A673 (cell line): ENCODE measurements around the gene CDYL. TPM values are rescaled to one million over a fixed set of nuclear protein-coding genes. Genes with fewer than 3 reads are reported as not detected.

Experiments
- BruUV-seq: library from RNA; stranded (reverse); fragments of 400-500 nt; replicated peaks from 2 replicates; lab custom pipeline; 2021; lab: Mats Ljungman, UMichigan
- CTCF ChIA-PET: fragments of 300-600 bp; sonication (Branson Sonifier 250); formaldehyde crosslinking; loops from one replicate; lab custom pipeline; 2022; ENCODE audit warnings: antibody characterized with exemption; lab: Charles Lee
- POLR2A ChIA-PET: fragments of 300-600 bp; sonication (Branson Sonifier 250); formaldehyde crosslinking; loops from one replicate; lab custom pipeline; 2022; ENCODE audit warnings: antibody characterized with exemption; ENCODE audit not compliant: low non-redundant PET; lab: Charles Lee
- DNase-seq: peaks from one replicate; pipeline ENCODE4 v3.0.0-alpha.2; 2015; ENCODE audit warnings: low spot score
- H3K27ac ChIP-seq: fragments of 200-600 bp; sonication (generic); 2 replicates; pipeline ENCODE4 v1.5.1; 2016; ENCODE audit warnings: mixed run types, low read depth, mild to moderate bottlenecking, mixed read lengths, antibody characterized with exemption, low read length; ENCODE audit not compliant: poor library complexity, severe bottlenecking
- H3K27me3 ChIP-seq: fragments of 200-600 bp; sonication (generic); replicated peaks from 2 replicates; pipeline ENCODE4 v1.6.1; 2017; ENCODE audit warnings: mixed run types, low read depth, mild to moderate bottlenecking, mixed read lengths, antibody characterized with exemption, low read length; ENCODE audit not compliant: insufficient read depth, poor library complexity
- H3K36me3 ChIP-seq: fragments of 200-600 bp; sonication (generic); 2 replicates; pipeline ENCODE4 v1.6.1; 2016; ENCODE audit warnings: mixed run types, mild to moderate bottlenecking, mixed read lengths, antibody characterized with exemption, low read length; ENCODE audit not compliant: insufficient read depth, poor library complexity, severe bottlenecking
- H3K4me1 ChIP-seq: fragments of 200-600 bp; sonication (generic); 2 replicates; pipeline ENCODE4 v1.6.1; 2017; ENCODE audit warnings: mixed run types, mild to moderate bottlenecking, mixed read lengths, antibody characterized with exemption, low read length; ENCODE audit not compliant: insufficient read depth, poor library complexity, severe bottlenecking
- H3K4me3 ChIP-seq: fragments of 200-600 bp; sonication (generic); 2 replicates; pipeline ENCODE4 v1.5.1; 2016; ENCODE audit warnings: low read depth, mixed run types, mild to moderate bottlenecking, mixed read lengths, low read length; ENCODE audit not compliant: poor library complexity, severe bottlenecking
- H3K9me3 ChIP-seq: fragments of 200-600 bp; sonication (generic); 2 replicates; pipeline ENCODE4 v1.6.1; 2016; ENCODE audit warnings: mixed run types, low read depth, mild to moderate bottlenecking, mixed read lengths, antibody characterized with exemption, low read length; ENCODE audit not compliant: poor library complexity, severe bottlenecking
- EZH2 ChIP-seq: fragments of 200-600 bp; sonication (generic); IDR thresholded peaks from 2 replicates; pipeline ENCODE4 v1.6.1; 2017; ENCODE audit warnings: borderline replicate concordance, low read depth, mild to moderate bottlenecking, mixed read lengths, antibody characterized with exemption, low read length; ENCODE audit not compliant: poor library complexity, severe bottlenecking
- intact Hi-C: fragments of 100-400 bp; cut with micrococcal nuclease; formaldehyde crosslinking; loops from one replicate; pipeline ENCODE4 v1.10.0; 2022; ENCODE audit not compliant: unreplicated experiment
- total RNA-seq: library from RNA; stranded (reverse); gene quantifications from 2 replicates; pipeline ENCODE4 v1.2.3, GENCODE V29; 2021
- TF ChIP-seq, protein P1 (sequence below): fragments of 300-800, 200-600 bp; sonication (generic); conservative IDR thresholded peaks from 2 replicates; pipeline ENCODE4 v1.5.1; 2017; ENCODE audit warnings: low read depth, mild to moderate bottlenecking, antibody characterized with exemption, low read length, moderate library complexity, mixed read lengths

CDYL gene
- total RNA-seq, 1 experiment from 2014 or later, result 57.6 TPM

DNA sequence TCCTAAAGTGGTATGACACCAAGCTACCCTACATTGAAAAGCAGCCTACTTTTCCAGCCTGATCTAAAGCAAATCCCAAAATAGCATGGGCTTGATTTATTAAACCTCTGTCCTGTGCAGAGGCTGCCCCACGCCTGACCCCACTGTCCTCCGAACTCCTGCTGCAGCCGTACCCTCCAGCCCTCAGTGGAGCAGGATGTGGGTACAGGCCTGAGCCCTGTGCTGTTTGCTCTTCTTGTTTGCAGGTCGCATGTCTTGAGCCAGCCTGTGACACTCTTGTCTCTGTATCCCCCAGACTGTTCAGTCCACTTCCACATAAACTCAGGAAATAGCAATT lies 166.4 kb downstream of the CDYL start:
- Histone ChIP-seq H3K36me3 (no peaks in the 10 kb centered on the region), H3K27ac (peak overlapping the region; percentile 47), H3K4me1 (peaks cover 59% of the 10 kb centered on the region), H3K9me3 (no peaks in the 10 kb centered on the region), H3K4me3 (no peak overlapping the region), H3K27me3 (no peaks in the 10 kb centered on the region)
- ChIA-PET POLR2A (no interaction called here), CTCF (no interaction called here)
- TF ChIP-seq EZH2, result no peak
- TF ChIP-seq, protein P1, sequence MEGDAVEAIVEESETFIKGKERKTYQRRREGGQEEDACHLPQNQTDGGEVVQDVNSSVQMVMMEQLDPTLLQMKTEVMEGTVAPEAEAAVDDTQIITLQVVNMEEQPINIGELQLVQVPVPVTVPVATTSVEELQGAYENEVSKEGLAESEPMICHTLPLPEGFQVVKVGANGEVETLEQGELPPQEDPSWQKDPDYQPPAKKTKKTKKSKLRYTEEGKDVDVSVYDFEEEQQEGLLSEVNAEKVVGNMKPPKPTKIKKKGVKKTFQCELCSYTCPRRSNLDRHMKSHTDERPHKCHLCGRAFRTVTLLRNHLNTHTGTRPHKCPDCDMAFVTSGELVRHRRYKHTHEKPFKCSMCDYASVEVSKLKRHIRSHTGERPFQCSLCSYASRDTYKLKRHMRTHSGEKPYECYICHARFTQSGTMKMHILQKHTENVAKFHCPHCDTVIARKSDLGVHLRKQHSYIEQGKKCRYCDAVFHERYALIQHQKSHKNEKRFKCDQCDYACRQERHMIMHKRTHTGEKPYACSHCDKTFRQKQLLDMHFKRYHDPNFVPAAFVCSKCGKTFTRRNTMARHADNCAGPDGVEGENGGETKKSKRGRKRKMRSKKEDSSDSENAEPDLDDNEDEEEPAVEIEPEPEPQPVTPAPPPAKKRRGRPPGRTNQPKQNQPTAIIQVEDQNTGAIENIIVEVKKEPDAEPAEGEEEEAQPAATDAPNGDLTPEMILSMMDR, result no peak
- no TSS peak for BruUV-seq
- no peak for DNase-seq
- intact Hi-C loops, result no loop called here

DNA sequence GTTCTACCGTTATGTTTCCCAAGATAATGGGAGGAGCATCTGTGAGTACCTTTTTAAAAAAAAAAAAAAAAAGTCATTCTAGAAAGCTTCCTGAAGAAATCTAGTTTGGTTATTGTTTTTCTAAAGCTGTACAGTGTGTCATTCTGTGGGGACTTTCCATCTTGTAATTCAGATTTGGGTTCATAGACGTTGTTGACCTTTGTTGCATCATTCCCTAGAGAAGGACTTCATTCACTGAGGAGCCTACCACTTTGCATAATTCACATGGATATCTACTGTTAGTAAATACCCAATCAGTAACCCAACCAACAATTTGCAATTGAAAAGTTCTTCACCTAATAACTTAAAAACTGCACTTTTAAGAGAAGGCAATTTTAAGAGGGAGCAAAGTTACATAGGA lies 167.5 kb downstream of the CDYL start:
- TF ChIP-seq, protein P1, result no peak
- TF ChIP-seq EZH2, result no peak
- no peaks in the 10 kb centered on the region for H3K9me3 ChIP-seq
- peaks cover 55% of the 10 kb centered on the region for H3K4me1 ChIP-seq
- no peak overlapping the region for H3K27ac ChIP-seq
- intact Hi-C loops, result no loop called here
- no peaks in the 10 kb centered on the region for H3K27me3 ChIP-seq
- CTCF ChIA-PET, result no interaction called here
- POLR2A ChIA-PET, result no interaction called here
- DNase-seq, result no peak
- BruUV-seq, result no TSS peak
- no peaks in the 10 kb centered on the region for H3K36me3 ChIP-seq
- H3K4me3 ChIP-seq, result no peak overlapping the region

DNA sequence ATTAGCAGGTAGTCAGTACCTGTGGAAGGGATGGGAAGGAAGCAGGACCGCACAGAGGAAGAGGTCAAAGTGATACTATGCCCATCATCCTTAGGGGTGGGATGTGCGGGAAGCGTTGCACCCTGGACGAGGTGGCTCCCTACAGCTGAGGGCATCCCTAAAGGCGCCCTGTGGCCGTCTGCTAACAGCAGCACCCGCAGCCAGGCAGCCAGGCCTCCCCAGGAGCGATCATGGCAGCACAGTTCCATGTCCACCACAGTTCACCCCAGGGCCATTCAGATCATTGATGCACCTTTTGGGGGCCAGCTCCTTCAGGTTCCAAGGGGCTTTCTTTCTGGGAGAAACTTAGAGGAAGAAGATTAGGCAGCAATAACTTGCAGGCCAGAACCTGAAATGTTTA lies 168.1 kb downstream of the CDYL start:
- no peak overlapping the region for H3K4me3 ChIP-seq
- intact Hi-C loops, result no loop called here
- no peak for TF ChIP-seq EZH2
- TF ChIP-seq, protein P1, result no peak
- H3K27me3 ChIP-seq, result no peaks in the 10 kb centered on the region
- H3K4me1 ChIP-seq, result peaks cover 50% of the 10 kb centered on the region
- BruUV-seq, result no TSS peak
- no peaks in the 10 kb centered on the region for H3K36me3 ChIP-seq
- ChIA-PET CTCF (no interaction called here), POLR2A (no interaction called here)
- no peak overlapping the region for H3K27ac ChIP-seq
- H3K9me3 ChIP-seq, result no peaks in the 10 kb centered on the region
- no peak for DNase-seq

DNA sequence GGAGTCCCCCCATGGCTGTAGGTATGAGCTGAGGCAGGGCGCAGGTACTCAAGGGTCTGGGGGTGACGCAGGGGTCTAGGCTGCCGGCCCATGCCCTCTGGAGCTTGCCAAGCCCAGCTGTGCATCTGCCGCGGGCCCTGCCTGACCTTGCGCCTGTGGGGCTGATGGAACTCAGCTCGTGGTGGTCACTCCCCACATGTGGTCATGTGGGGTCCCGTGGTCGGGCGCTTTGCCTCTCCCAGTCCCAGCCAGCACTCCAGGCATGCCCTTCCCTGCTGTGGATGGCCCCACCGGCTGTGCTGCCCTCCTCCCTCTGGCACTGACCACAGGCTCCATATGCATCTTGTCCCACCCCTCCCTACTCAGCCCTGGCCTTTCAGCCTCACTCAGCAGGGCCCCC lies 170.3 kb downstream of the CDYL start:
- BruUV-seq, result no TSS peak
- no peaks in the 10 kb centered on the region for H3K36me3 ChIP-seq
- H3K9me3 ChIP-seq, result no peaks in the 10 kb centered on the region
- H3K27me3 ChIP-seq, result no peaks in the 10 kb centered on the region
- no peak for DNase-seq
- ChIA-PET CTCF (no interaction called here), POLR2A (no interaction called here)
- peaks cover 29% of the 10 kb centered on the region for H3K4me1 ChIP-seq
- intact Hi-C loops, result no loop called here
- H3K4me3 ChIP-seq, result no peak overlapping the region
- TF ChIP-seq, protein P1, result no peak
- no peak for TF ChIP-seq EZH2
- H3K27ac ChIP-seq, result no peak overlapping the region
